Measurements from ENCODE around the gene CDC37.

- TF ChIP-seq ZBTB21 (CRISPR knock-in tag; IDR thresholded peaks at IDR 0.05; ENCODE audit: borderline replicate concordance) (no peak), ZNF416 (CRISPR knock-in tag; IDR thresholded peaks at IDR 0.05) (no peak), CTCF (IDR thresholded peaks at IDR 0.05) (no peak), FOXP1 (CRISPR knock-in tag; IDR thresholded peaks at IDR 0.05; ENCODE audit: borderline replicate concordance) (no peak)
These were observed 7.9 kb downstream of the CDC37 start for GRCh38 chr19:10395436-10395835.
